ENCODE data around the gene PNRC2.

PNRC2 gene

GRCh38 chr1:23966973-23967493 lies 7.4 kb downstream of the PNRC2 start:
- CTCF ChIA-PET: no interaction called here
- POLR2A ChIA-PET: no interaction called here
- no peak for DNase-seq (ENCODE audit: extremely low spot score)
- TF ChIP-seq, protein P1, sequence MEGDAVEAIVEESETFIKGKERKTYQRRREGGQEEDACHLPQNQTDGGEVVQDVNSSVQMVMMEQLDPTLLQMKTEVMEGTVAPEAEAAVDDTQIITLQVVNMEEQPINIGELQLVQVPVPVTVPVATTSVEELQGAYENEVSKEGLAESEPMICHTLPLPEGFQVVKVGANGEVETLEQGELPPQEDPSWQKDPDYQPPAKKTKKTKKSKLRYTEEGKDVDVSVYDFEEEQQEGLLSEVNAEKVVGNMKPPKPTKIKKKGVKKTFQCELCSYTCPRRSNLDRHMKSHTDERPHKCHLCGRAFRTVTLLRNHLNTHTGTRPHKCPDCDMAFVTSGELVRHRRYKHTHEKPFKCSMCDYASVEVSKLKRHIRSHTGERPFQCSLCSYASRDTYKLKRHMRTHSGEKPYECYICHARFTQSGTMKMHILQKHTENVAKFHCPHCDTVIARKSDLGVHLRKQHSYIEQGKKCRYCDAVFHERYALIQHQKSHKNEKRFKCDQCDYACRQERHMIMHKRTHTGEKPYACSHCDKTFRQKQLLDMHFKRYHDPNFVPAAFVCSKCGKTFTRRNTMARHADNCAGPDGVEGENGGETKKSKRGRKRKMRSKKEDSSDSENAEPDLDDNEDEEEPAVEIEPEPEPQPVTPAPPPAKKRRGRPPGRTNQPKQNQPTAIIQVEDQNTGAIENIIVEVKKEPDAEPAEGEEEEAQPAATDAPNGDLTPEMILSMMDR (IDR thresholded peaks at IDR 0.05; ENCODE audit: control extremely low read depth, extremely low read depth, low read depth, missing control alignments): no peak

- DNase-seq (ENCODE audit: extremely low spot score): no peak
- ChIA-PET CTCF (interaction anchor here (1.0 to 1.5 kb wide), 2 partner anchors 8 to 157 kb away, joined by 4 read pairs; no protein-coding TSS in a partner anchor), POLR2A (interaction anchor here (0.7 to 1.5 kb wide), 2 partner anchors 11 to 157 kb away, joined by 3 to 4 read pairs; no protein-coding TSS in a partner anchor)
- TF ChIP-seq, protein P1 (IDR thresholded peaks at IDR 0.05; ENCODE audit: control extremely low read depth, extremely low read depth, low read depth, missing control alignments): no peak
Measured at GRCh38 chr1:23967871-23968270, 8.2 kb downstream of the PNRC2 start.

DNA sequence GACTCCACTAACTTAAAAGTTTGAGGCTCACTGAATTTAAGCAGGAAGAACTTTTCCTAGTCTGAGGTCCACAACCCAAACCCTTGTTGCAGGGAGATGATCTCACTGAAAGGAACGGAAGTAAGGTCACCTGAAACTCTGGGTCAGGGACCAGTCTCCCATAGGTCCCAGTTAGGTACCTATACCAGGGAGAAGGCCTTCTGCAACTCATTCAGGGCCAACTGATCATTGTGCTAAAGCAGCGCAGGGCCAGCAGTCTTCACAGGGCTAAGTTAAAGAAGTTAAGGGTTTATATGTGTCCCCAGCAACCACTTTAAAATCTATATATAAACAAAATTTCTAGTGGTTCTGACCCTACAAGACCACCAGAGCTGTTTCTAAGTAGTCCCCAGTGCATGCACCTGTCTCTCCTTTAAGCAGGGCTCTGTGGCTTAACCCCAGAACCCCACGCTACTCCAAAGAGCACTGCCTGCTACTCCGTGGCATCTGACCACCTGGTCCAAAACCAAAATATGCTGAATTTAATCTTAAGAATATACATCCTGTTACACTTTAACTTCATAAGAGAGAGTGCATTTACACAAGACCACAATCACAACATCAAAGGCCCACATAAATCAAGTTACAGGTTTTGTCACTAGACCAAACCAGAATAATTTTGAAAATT lies 17.7 kb downstream of the PNRC2 start:
- ChIA-PET CTCF (interaction anchor here (1.3 kb wide), 1 partner anchor 232 kb away, joined by 3 read pairs; no protein-coding TSS in a partner anchor), POLR2A (no interaction called here)
- TF ChIP-seq, protein P1 (IDR thresholded peaks at IDR 0.05; ENCODE audit: control extremely low read depth, extremely low read depth, low read depth, missing control alignments): no peak
- DNase-seq (ENCODE audit: extremely low spot score): no peak

GRCh38 chr1:23977854-23978191 lies 18.2 kb downstream of the PNRC2 start:
- ChIA-PET CTCF (no interaction called here), POLR2A (interaction anchor here (0.6 kb wide), 1 partner anchor 14 kb away, joined by 4 read pairs; no protein-coding TSS in a partner anchor)
- DNase-seq (ENCODE audit: extremely low spot score): no peak
- TF ChIP-seq, protein P1 (IDR thresholded peaks at IDR 0.05; ENCODE audit: control extremely low read depth, extremely low read depth, low read depth, missing control alignments): no peak

DNA sequence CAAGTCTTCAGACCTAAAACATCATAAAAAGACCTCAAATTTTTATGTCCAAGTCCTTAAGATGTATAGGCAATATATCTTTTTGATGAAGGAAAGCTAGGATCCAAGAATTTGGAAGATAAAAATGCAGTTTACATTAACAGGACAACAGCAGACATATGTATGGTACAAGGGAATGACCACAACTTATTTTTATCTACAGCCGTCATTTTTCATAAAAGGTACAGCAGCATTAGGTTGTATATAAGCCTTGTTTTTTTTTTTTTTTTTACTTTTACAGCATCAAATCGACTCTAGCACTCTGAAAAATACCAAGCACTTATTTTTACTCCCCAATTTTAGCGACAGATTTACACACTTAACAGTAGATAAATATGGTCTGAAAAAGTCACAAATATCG lies 19.2 kb downstream of the PNRC2 start:
- TF ChIP-seq, protein P1 (IDR thresholded peaks at IDR 0.05; ENCODE audit: control extremely low read depth, extremely low read depth, low read depth, missing control alignments): no peak
- DNase-seq (ENCODE audit: extremely low spot score): no peak
- ChIA-PET CTCF (interaction anchor here (1.2 kb wide), 1 partner anchor 9 kb away, joined by 3 read pairs; no protein-coding TSS in a partner anchor), POLR2A (no interaction called here)

GRCh38 chr1:23979387-23979880 lies 19.8 kb downstream of the PNRC2 start:
- TF ChIP-seq, protein P1 (IDR thresholded peaks at IDR 0.05; ENCODE audit: control extremely low read depth, extremely low read depth, low read depth, missing control alignments): no peak
- POLR2A ChIA-PET: no interaction called here
- no peak for DNase-seq (ENCODE audit: extremely low spot score)
- CTCF ChIA-PET: interaction anchor here (1.2 kb wide), 1 partner anchor 10 kb away, joined by 3 read pairs; no protein-coding TSS in a partner anchor

All from GM10248 (cell line).